ENCODE data around the gene ORC4.
"Not testable (repeated sequence)": the region's sequence is repeated elsewhere in the genome, so short reads cannot be mapped to it uniquely, and the experiment has no call there.

Gene ORC4

GRCh38 chr2:148021059-148021861 lies 723 bp upstream of the ORC4 start, which contains the start of gene MBD5:
TSS of gene MBD5 (plus strand) at chr2:148021091.
- H2AFZ ChIP-seq (ENCODE audit: low read length): no peak within 1 kb of the TSS
- H3K9me3 ChIP-seq (ENCODE audit: low read length): no peaks in the 10 kb centered on the region
- H3K79me2 ChIP-seq (ENCODE audit: insufficient read depth, low read length): peaks cover 88% of the 10 kb centered on the region
- TF ChIP-seq CTCF (IDR thresholded peaks at IDR 0.05; ENCODE audit: low read length) (no peak), EZH2 (IDR thresholded peaks at IDR 0.05; ENCODE audit: borderline replicate concordance, low read length) (no peak)
- H3K27ac ChIP-seq (ENCODE audit: low read depth, low read length, poor library complexity, severe bottlenecking): peak within 1 kb of the TSS; percentile 86
- H3K4me2 ChIP-seq (ENCODE audit: low read length): peak within 1 kb of the TSS; percentile 96
- no peaks in the 10 kb centered on the region for H3K27me3 ChIP-seq (ENCODE audit: insufficient read depth, low read length)
- no peaks in the 10 kb centered on the region for H4K20me1 ChIP-seq (ENCODE audit: insufficient read depth, low read length)
- peak within 1 kb of the TSS; percentile 94 for H3K9ac ChIP-seq (ENCODE audit: low read length)
- H3K36me3 ChIP-seq (ENCODE audit: insufficient read depth, low read length): 0 out of 2 replicates have a peak, but pooled peaks cover 7% of the 10 kb centered on the region
- H3K9me2 ChIP-seq (ENCODE audit: low read depth, low read length): no peaks in the 10 kb centered on the region
- peak within 1 kb of the TSS; percentile 78 for H3K4me3 ChIP-seq (ENCODE audit: low read depth, low read length, poor library complexity, severe bottlenecking)
- no peaks in the 10 kb centered on the region for H3F3A ChIP-seq (ENCODE audit: insufficient read depth, low read length)
- H3K4me1 ChIP-seq (ENCODE audit: insufficient read depth, low read length, severe bottlenecking): peaks cover 49% of the 10 kb centered on the region

GRCh38 chr2:148014616-148015015 lies 5.9 kb downstream of the ORC4 start:
- no peak overlapping the region for H3K4me2 ChIP-seq (ENCODE audit: low read length)

GRCh38 chr2:148013876-148014275 lies 6.7 kb downstream of the ORC4 start:
- Histone ChIP-seq H3K79me2 (ENCODE audit: insufficient read depth, low read length) (peaks cover 89% of the 10 kb centered on the region), H3K9me2 (ENCODE audit: low read depth, low read length) (no peaks in the 10 kb centered on the region), H3K27ac (ENCODE audit: low read depth, low read length, poor library complexity, severe bottlenecking) (no peak overlapping the region), H3K9me3 (ENCODE audit: low read length) (peaks cover 5% of the 10 kb centered on the region; the same call in 1 of the 2 replicates), H3K9ac (ENCODE audit: low read length) (no peak overlapping the region), H3F3A (ENCODE audit: insufficient read depth, low read length) (no peaks in the 10 kb centered on the region), H2AFZ (ENCODE audit: low read length) (no peak overlapping the region), H3K36me3 (ENCODE audit: insufficient read depth, low read length) (no peaks in the 10 kb centered on the region), H3K27me3 (ENCODE audit: insufficient read depth, low read length) (no peaks in the 10 kb centered on the region), H3K4me1 (ENCODE audit: insufficient read depth, low read length, severe bottlenecking) (peaks cover 14% of the 10 kb centered on the region), H3K4me2 (ENCODE audit: low read length) (no peak overlapping the region), H4K20me1 (ENCODE audit: insufficient read depth, low read length) (no peaks in the 10 kb centered on the region), H3K4me3 (ENCODE audit: low read depth, low read length, poor library complexity, severe bottlenecking) (no peak overlapping the region)
- TF ChIP-seq CTCF (IDR thresholded peaks at IDR 0.05; ENCODE audit: low read length): no peak
- TF ChIP-seq EZH2 (IDR thresholded peaks at IDR 0.05; ENCODE audit: borderline replicate concordance, low read length): no peak

More at GRCh38 chr2:148014616-148015015, 5.9 kb downstream of the ORC4 start:
- TF ChIP-seq CTCF (IDR thresholded peaks at IDR 0.05; ENCODE audit: low read length): no peak
- TF ChIP-seq EZH2 (IDR thresholded peaks at IDR 0.05; ENCODE audit: borderline replicate concordance, low read length): no peak
- Histone ChIP-seq H3K27me3 (ENCODE audit: insufficient read depth, low read length) (no peaks in the 10 kb centered on the region), H3F3A (ENCODE audit: insufficient read depth, low read length) (no peaks in the 10 kb centered on the region), H3K9ac (ENCODE audit: low read length) (no peak overlapping the region), H3K79me2 (ENCODE audit: insufficient read depth, low read length) (peaks cover 89% of the 10 kb centered on the region), H3K4me1 (ENCODE audit: insufficient read depth, low read length, severe bottlenecking) (peaks cover 21% of the 10 kb centered on the region), H3K9me2 (ENCODE audit: low read depth, low read length) (no peaks in the 10 kb centered on the region), H3K9me3 (ENCODE audit: low read length) (peaks cover 3% of the 10 kb centered on the region; the same call in 1 of the 2 replicates), H2AFZ (ENCODE audit: low read length) (no peak overlapping the region), H3K4me3 (ENCODE audit: low read depth, low read length, poor library complexity, severe bottlenecking) (no peak overlapping the region), H3K27ac (ENCODE audit: low read depth, low read length, poor library complexity, severe bottlenecking) (no peak overlapping the region), H4K20me1 (ENCODE audit: insufficient read depth, low read length) (no peaks in the 10 kb centered on the region), H3K36me3 (ENCODE audit: insufficient read depth, low read length) (no peaks in the 10 kb centered on the region)

GRCh38 chr2:148008411-148008810 lies 12.1 kb downstream of the ORC4 start:
- H3K36me3 ChIP-seq (ENCODE audit: insufficient read depth, low read length); H3K4me1 ChIP-seq (ENCODE audit: insufficient read depth, low read length, severe bottlenecking); H3F3A ChIP-seq (ENCODE audit: insufficient read depth, low read length); H3K4me2 ChIP-seq (ENCODE audit: low read length); H2AFZ ChIP-seq (ENCODE audit: low read length); H3K9me2 ChIP-seq (ENCODE audit: low read depth, low read length); H3K4me3 ChIP-seq (ENCODE audit: low read depth, low read length, poor library complexity, severe bottlenecking); H3K9me3 ChIP-seq (ENCODE audit: low read length); H3K27me3 ChIP-seq (ENCODE audit: insufficient read depth, low read length); H4K20me1 ChIP-seq (ENCODE audit: insufficient read depth, low read length); H3K27ac ChIP-seq (ENCODE audit: low read depth, low read length, poor library complexity, severe bottlenecking); H3K9ac ChIP-seq (ENCODE audit: low read length): not testable (repeated sequence)
- H3K79me2 ChIP-seq (ENCODE audit: insufficient read depth, low read length): peaks cover 78% of the 10 kb centered on the region

Measured in OCI-LY1 (cell line).